KOPT-K1 (cell line): ENCODE measurements around the gene GIMAP4.

ENCODE experiments used
- H3K27ac ChIP-seq: fragments of 200-600 bp; sonication (generic); 2 replicates; pipeline ENCODE4 v1.5.1; 2016; ENCODE audit warnings: antibody characterized with exemption, mild to moderate bottlenecking, low read depth, low read length; ENCODE audit not compliant: poor library complexity, severe bottlenecking
- H3K36me3 ChIP-seq: fragments of 200-600 bp; sonication (generic); 2 replicates; pipeline ENCODE4 v1.5.1; 2017; ENCODE audit warnings: antibody characterized with exemption, mild to moderate bottlenecking, low read length, moderate library complexity; ENCODE audit not compliant: insufficient read depth
- H3K9me3 ChIP-seq: fragments of 200-600 bp; sonication (generic); 2 replicates; pipeline ENCODE4 v1.5.1; 2017; ENCODE audit warnings: antibody characterized with exemption, low read length, mild to moderate bottlenecking; ENCODE audit not compliant: insufficient read depth, poor library complexity, severe bottlenecking

The GIMAP4 gene

DNA sequence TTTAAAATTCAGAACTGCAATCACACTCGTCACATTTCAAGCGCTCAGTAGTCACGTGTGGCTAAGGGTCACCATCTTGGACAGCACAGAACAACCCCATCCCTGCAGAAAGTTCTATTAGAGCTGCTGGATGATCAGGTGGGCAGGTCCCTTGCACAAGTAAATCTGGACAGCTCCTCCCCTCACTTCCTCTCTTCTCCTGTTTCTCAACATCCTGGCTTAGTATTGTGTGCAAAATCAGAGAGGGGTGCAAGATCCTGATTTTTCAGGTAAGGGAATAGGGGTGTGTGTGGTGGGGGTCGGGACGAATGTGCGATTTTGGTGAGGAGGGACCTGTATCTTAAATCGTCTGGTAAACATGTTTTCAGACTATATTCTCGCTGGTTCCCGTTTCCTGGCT is at the start of gene GIMAP4:
GIMAP4 (plus strand) TSS at position 222 of the 400 bp plus-strand sequence. CDS start 2,512 bp downstream, outside the sequence.
- peak within 1 kb of the TSS; percentile 92 for H3K27ac ChIP-seq
- peaks cover 24% of the 10 kb centered on the region for H3K9me3 ChIP-seq
- H3K36me3 ChIP-seq: peaks cover 25% of the 10 kb centered on the region

DNA sequence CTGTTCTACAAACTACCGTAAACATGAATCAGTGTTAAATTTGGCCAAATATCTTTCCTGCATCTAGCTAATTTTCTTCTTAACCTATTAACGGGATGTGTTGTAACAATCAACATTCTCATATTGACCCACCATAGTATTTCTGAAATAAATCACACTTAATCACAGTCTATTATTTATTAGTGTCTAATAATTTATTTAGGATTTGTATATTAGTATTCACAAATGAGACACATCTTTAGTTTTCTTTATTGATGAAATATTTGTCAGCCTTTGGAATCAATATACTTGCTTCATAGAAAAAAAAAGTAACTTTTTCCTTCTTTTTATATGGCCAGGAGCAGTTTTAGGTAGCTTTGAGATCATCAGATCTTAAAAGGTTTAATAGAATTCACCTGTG is 47.9 kb upstream of the GIMAP4 start:
- peaks cover 46% of the 10 kb centered on the region for H3K36me3 ChIP-seq
- peaks cover 5% of the 10 kb centered on the region for H3K9me3 ChIP-seq
- H3K27ac ChIP-seq: peak overlapping the region; percentile 97

DNA sequence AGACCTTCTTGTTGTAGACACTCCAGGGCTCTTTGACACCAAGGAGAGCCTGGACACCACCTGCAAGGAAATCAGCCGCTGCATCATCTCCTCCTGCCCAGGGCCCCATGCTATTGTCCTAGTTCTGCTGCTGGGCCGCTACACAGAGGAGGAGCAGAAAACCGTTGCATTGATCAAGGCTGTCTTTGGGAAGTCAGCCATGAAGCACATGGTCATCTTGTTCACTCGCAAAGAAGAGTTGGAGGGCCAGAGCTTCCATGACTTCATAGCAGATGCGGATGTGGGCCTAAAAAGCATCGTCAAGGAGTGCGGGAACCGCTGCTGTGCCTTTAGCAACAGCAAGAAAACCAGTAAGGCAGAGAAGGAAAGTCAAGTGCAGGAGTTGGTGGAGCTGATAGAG is 47.0 kb upstream of the GIMAP4 start:
- H3K27ac ChIP-seq: peak overlapping the region; percentile 97
- peaks cover 46% of the 10 kb centered on the region for H3K36me3 ChIP-seq
- peaks cover 5% of the 10 kb centered on the region for H3K9me3 ChIP-seq

DNA sequence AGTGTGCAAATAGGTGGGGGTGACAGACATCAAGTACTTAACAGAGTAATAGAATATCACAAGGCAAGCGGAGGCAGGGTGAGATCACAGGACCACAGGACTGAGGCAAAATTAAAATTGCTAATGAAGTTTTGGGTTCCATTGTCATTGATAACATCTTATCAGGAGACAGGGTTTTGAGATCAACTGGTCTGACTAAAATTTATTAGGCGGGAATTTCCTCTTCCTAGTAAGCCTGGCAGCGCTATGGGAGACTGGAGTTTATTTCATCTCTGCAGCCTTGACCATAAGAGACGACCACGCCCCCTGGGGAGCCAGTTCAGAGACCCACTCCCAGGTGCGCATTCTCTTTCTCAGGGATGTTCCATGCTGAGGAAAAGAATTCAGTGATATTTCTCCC is 44.3 kb upstream of the GIMAP4 start:
- Histone ChIP-seq H3K36me3 (peaks cover 41% of the 10 kb centered on the region), H3K9me3 (peaks cover 17% of the 10 kb centered on the region), H3K27ac (peak overlapping the region; percentile 97)

DNA sequence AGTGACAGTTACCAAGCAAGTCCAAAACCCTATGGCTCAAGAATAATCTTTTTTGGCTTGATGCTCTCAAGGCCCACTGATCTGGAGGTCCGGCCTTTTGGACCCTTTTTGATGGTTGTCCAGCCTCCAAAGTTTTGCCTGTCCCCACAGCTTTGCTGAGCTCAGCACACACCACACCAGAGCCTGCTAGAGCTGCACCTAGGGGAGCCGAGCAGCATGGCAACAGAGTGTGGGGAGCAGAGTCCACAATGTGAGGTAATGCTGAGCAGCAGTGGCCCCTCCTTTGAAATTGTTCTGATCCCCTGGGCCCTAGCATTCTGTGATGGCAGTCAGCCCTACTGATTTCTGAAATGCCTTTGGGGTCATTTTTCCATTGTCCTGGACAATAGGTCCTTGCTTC is 43.2 kb upstream of the GIMAP4 start:
- peak overlapping the region; percentile 97 for H3K27ac ChIP-seq
- H3K9me3 ChIP-seq: peaks cover 28% of the 10 kb centered on the region
- peaks cover 33% of the 10 kb centered on the region for H3K36me3 ChIP-seq

DNA sequence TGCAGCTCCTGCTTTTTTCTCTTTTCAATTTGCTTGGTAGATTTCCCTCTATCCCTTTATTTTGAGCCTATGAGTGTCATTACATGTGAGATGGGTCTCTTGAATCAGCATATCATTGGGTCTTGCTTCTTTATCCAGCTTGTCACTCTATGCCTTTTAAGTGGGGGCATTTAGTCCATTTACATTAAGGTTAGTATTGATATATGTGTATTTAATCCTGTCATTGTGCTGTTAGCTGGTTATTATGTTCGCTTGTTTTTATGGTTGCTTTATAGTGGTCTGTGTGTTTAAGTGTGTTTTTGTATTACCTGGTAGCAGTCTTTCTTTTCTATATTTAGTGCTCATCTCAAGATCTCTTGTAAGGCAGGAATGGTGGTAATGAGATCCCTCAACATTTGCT is 35.5 kb upstream of the GIMAP4 start:
- Histone ChIP-seq H3K36me3 (no peaks in the 10 kb centered on the region), H3K27ac (no peak overlapping the region), H3K9me3 (peaks cover 83% of the 10 kb centered on the region)

DNA sequence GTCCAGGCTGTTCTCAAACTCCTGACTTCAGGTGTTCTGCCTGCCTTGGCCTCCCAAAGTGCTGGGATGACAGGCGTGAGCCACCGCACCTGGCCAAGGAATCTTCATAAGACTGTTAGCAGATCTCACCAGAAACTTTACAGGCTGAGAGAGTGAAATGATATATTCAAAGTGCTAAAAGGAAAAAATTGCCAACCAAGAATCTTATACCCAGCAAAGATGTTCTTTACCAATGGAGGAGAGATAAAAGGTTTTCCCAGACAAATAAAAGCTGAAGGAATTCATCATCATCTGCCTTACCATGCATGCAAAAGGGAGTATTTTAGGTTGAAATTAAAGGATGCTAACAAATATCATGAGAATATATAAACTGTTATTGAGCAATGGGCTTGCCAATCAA is 28.9 kb upstream of the GIMAP4 start:
- Histone ChIP-seq H3K36me3 (no peaks in the 10 kb centered on the region), H3K9me3 (peaks cover 85% of the 10 kb centered on the region), H3K27ac (no peak overlapping the region)

DNA sequence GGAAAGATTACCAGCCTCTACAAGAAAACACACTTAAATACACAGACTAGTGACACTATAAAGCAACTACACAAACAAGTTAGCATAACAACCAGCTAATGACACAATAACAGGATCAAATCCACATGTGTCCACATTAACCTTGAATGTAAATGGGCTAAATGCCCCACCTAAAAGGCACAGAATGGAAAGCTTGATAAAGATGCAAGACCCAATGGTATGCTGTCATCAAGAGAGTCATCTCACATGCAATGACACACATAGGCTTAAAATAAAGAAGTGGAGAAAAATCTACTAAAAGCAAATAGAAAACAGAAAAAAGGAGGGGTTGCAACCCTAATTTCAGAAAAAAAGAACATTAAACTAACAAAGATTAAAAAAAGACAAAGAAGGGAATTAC is 14.0 kb upstream of the GIMAP4 start:
- Histone ChIP-seq H3K9me3 (peaks cover 76% of the 10 kb centered on the region), H3K36me3 (no peaks in the 10 kb centered on the region), H3K27ac (no peak overlapping the region)

DNA sequence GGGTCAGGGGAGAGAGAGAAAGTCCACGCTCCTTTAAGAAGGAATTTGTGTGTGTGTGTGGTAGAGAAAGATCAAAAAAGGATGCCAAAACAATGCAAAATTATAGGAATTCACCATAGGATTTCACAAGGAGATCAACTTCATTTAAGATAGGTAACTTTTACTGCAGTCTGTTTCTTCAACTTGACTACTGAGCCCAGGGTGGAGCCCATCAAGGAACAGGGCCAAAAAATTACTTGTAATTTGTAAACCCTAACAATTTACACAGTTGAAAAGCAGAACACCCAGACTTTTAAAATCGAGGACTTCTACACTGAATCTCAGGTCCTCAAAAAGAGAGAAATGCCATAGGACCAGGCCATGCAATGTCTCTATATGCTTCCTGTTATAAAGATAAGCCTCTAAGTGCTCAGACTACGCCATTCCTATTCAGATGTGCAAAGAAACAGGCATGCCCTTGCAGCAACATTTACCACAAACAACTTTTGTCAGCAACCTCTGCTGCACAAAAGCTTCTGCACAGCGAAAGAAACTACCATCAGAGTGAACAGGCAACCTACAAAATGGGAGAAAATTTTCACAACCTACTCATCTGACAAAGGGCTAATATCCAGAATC is 10.6 kb upstream of the GIMAP4 start:
- H3K27ac ChIP-seq: peak overlapping the region; percentile 43
- no peaks in the 10 kb centered on the region for H3K36me3 ChIP-seq
- H3K9me3 ChIP-seq: peaks cover 79% of the 10 kb centered on the region

DNA sequence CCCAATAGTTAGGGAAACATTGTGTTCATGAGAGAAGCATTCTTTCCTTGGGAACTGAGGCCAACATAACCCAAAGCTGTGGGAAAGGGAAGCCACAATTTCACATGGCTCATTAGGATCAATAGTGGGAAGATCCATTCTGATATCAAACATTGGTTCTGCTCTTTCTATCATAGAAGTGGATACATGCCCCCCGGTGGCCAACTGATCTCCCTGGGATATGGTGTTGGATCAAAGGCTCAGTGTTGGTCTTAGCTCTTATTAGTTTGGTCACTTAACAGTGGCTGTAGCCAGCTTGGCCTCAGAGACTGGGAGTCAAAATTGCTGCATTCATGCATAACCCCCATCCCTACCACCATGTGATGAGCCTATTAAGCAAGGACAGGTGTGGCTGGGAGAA is 6.7 kb upstream of the GIMAP4 start:
- no peak overlapping the region for H3K27ac ChIP-seq
- H3K9me3 ChIP-seq: peaks cover 47% of the 10 kb centered on the region
- H3K36me3 ChIP-seq: no peaks in the 10 kb centered on the region

DNA sequence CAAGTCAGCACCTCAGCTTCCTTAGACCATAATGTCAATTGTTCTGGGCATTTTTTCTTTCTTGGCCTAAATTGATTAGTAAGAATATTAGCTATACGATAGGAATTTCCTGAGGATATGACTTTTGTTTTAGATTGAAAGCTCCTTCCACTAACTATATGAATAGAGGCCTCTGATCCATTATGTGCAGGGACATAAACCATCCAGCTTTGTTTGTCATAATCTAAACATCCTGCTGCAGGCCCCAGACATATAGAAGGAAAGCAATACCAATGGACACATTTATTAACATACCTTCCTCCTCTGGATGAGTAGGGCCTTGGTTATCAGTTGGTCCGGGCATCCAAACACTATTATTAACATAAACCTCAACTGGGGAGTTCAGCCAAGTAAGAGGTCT is 4.3 kb upstream of the GIMAP4 start:
- no peaks in the 10 kb centered on the region for H3K36me3 ChIP-seq
- H3K27ac ChIP-seq: peak overlapping the region; percentile 92
- H3K9me3 ChIP-seq: peaks cover 43% of the 10 kb centered on the region

DNA sequence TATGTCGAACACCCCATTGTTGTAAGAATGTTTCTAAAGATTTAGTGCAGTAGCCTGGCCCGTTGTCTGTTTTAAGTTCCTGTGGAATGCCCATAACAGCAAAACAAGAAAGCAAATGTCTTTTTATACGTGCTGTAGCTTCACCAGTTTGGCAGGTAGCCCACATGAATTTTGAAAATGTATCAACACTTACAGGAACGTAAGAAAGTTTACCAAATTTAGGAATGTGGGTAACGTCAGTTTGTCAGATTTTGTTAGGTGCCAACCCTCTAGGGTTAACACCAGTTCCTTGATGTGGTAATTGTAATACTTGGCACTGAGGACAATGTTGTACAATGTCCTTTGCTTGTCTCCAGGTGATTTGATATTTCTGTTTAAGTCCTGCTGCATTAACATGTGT is 3.2 kb upstream of the GIMAP4 start:
- H3K36me3 ChIP-seq: no peaks in the 10 kb centered on the region
- H3K27ac ChIP-seq: peak overlapping the region; percentile 92
- H3K9me3 ChIP-seq: peaks cover 33% of the 10 kb centered on the region

DNA sequence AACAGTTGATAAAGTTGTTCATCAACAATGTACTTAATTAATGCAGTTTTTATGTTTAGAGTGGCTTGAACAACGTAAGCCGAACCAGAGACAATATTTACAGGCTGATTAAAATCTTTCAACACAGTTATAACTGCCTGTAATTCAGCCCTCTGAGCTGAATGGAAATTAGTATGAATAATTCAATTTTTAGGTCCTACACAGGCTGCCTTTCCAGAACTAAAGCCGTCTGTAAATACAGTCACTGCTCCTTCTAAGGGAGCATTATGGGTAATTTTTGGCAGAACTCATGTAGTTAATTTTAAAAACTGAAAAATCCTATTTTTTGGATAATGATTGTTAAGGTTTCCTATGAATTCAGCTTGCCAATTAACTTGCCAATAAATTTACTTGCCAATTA is 2.6 kb upstream of the GIMAP4 start:
- H3K36me3 ChIP-seq: no peaks in the 10 kb centered on the region
- H3K27ac ChIP-seq: peak overlapping the region; percentile 92
- peaks cover 27% of the 10 kb centered on the region for H3K9me3 ChIP-seq

DNA sequence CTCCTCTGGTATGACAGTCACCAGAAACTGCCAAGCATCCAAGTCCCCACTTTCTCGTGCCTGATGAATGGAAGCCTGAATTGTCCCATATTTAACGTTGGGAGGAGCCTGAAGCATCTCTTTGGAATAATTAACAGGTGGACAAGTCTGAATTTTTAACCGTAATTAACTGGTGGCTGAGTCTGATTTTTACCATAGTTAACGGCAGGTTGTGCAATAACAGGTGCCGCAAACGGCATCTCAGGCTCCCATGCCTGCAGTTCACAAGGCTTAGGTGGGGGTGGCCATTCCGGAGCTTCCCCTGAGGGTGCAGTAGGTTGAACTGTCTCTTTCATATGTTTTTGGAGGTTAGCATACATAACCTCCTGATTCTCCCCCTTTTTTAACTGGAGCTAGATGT is 2.0 kb upstream of the GIMAP4 start:
- peaks cover 24% of the 10 kb centered on the region for H3K9me3 ChIP-seq
- H3K36me3 ChIP-seq: peaks cover 6% of the 10 kb centered on the region
- peak overlapping the region; percentile 92 for H3K27ac ChIP-seq

DNA sequence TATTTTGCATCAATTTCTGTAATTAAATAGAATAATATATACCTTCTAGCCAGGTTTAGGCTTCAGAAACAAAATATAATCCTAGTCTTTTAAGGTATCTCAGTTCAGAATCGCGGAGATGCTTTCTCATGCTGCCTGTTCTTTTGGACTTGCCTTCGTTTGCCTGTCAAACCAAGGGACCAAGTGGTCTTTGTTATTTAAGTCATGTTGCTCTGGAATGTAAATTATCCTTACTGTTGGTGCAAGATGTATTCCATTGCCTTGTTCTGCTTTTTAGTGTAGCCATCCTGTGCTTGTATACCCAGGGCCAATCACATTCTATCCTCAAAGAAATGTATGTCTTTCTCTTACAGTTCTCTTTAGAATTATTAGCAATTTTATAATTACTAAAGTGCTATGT is 1.1 kb upstream of the GIMAP4 start:
- Histone ChIP-seq H3K27ac (peak overlapping the region; percentile 92), H3K36me3 (peaks cover 15% of the 10 kb centered on the region), H3K9me3 (peaks cover 24% of the 10 kb centered on the region)

DNA sequence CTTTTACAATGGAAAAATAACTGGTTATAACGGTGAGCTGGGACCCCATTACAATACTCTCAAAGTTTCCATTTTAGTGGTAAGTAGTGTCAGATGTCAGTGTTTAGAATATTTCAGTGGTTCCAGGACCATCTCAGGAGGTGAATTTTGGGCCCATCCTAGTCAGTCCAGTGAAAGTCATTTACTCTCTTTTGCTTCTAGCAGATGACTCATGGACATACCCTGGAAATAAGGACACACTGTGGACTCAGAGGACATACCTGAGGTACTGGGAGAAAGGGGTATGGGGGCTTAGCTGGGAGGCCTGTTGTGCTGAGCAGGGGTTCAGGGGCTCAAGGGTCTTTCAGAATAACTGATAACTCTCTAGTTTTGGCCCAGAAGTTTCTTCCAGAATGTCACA is 618 bp upstream of the GIMAP4 start:
- peaks cover 19% of the 10 kb centered on the region for H3K36me3 ChIP-seq
- H3K9me3 ChIP-seq: peaks cover 24% of the 10 kb centered on the region
- peak overlapping the region; percentile 92 for H3K27ac ChIP-seq
